Measurements from ENCODE around the gene KBTBD2.

- TF ChIP-seq EZH2 (IDR thresholded peaks at IDR 0.05; ENCODE audit: low read length, unreplicated experiment), result no peak
- TF ChIP-seq, protein P1, sequence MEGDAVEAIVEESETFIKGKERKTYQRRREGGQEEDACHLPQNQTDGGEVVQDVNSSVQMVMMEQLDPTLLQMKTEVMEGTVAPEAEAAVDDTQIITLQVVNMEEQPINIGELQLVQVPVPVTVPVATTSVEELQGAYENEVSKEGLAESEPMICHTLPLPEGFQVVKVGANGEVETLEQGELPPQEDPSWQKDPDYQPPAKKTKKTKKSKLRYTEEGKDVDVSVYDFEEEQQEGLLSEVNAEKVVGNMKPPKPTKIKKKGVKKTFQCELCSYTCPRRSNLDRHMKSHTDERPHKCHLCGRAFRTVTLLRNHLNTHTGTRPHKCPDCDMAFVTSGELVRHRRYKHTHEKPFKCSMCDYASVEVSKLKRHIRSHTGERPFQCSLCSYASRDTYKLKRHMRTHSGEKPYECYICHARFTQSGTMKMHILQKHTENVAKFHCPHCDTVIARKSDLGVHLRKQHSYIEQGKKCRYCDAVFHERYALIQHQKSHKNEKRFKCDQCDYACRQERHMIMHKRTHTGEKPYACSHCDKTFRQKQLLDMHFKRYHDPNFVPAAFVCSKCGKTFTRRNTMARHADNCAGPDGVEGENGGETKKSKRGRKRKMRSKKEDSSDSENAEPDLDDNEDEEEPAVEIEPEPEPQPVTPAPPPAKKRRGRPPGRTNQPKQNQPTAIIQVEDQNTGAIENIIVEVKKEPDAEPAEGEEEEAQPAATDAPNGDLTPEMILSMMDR (conservative IDR thresholded peaks at IDR 0.05; ENCODE audit: low read depth, low read length), result no peak
- no peak for TF ChIP-seq EZH2phosphoT487 (IDR thresholded peaks at IDR 0.05; ENCODE audit: borderline replicate concordance, low read length)
Observed at GRCh38 chr7:32921896-32922295, 30.3 kb upstream of the KBTBD2 start.
